HG02884 (cell line): Measurements from ENCODE around the gene COL6A1.

Experiments used
- ATAC-seq: cut with Tn5 transposase; IDR thresholded peaks from one replicate; pipeline ENCODE4 v1.9.1; 2021; ENCODE audit warnings: mild to moderate bottlenecking, moderate library complexity; ENCODE audit not compliant: unreplicated experiment

The COL6A1 gene

DNA sequence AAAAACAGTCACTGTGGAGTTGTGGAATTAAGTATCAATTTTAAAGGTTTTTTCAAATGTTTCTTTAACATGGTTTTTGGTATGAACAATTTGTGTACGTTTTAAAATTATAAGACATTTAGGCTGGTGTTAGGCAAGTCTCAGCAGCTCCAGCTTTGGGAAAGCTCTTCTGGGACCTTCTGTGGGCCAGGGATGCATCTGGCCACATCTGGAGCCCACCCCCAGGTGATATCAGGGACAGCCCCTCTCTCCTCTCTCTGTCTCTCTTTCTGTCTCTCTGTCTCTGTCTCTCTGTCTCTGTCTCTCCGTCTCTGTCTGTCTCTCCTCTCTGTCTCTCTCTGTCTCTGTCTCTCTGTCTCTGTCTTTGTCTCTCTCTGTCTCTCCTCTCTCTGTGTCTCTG lies 1.3 kb upstream of the COL6A1 start:
- ATAC-seq: no peak

DNA sequence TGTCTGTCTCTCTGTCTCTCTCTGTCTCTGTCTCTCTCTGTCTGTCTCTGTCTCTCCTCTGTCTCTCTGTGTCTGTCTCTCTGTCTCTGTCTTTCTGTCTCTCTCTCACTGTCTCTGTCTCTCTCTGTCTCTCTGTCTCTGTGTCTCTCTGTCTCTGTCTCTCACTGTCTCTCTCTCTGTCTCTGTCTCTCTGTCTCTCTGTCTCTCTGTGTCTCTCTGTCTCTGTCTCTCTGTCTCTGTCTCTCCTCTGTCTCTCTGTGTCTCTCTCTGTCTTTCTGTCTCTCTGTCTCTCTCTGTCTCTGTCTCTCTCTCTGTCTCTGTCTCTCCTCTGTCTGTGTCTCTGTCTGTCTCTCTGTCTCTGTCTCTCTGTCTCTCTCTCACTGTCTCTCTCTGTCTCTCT lies 873 bp upstream of the COL6A1 start:
- ATAC-seq: no peak

GRCh38 chr21:45982092-45982757 lies 655 bp downstream of the COL6A1 start:
- no peak for ATAC-seq

DNA sequence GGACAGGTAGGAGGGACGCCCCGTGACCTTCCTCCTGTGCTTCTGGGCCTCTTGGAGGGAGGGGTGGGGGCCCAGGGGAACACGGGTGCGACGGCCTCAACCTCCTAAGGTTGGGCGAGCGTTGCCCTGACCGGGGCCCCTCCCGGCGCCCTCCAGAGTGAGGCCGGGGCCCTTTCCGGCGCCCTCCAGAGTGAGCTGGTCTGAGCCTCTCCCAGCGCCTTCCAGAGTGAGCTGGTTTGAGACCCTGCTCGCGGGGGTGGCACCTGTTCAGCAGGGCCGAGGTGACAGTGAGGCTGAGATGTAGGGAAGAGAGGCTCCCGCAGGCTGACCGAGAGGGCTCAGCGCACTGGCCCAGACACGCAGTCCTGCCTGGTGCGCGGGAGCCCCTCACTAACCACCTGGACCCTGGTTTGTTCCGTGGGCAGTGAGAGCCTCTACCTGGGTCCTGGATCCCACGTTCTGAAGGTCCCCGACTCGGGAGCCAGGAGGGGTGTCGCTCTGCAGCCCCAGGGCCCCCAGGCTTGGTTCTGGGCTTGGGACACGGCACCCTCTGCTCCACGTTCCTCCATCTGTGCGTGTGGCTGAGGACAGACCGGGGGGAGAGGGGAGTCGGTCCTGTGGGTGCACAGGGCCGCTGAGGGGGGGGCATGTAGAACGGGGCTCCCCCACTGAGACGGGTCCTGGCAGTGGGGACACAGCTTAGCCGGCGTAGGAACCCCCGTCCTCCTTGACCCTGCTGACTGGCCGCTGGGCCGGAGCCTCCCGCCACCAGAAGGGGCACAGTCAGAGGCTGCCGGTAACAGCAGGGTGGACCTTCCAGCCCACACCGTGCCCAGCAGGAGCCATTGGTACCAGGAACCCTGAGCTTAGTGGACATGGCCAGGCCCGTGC lies 1.4 kb downstream of the COL6A1 start:
- ATAC-seq: no peak

DNA sequence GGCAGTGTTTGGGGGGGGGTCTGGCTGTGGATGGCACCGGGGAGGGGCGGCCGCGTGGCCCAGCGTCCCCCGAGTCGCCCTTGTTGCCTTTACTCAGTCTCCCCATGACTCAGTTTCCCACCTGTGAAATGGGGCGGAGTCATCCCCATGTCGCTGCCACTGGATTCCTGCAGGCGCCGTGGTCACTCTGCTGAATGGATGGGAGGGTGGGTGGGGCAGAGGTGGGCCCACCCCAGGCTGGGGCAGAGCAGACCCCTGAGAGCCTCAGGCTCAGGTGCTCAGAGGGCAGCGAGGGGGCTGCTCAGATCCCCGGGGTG lies 2.0 kb downstream of the COL6A1 start:
- ATAC-seq: no peak

GRCh38 chr21:45983981-45984551 lies 2.5 kb downstream of the COL6A1 start:
- ATAC-seq: no peak

DNA sequence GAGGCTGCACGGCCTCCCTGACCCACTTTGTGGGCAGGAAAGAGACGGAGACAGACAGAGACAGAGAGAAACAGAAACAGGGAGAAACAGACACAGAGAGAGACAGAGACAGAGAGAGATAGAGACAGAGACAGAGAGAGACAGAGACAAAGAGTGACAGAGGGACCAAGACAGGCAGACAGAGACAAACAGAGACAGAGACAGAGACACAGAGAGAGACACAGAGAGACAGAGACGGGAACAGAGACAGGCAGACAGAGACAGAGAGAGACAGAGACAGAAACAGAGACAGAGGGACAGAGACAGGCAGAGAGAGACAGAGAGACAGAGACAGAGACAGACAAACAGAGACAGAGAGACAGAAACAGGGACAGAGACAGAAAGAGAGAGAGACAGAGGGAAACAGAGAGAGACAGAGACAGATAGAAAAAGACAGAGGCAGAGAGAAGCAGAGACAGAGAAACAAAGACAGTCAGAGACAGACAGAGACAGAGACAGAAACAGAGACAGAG lies 3.1 kb downstream of the COL6A1 start:
- no peak for ATAC-seq

DNA sequence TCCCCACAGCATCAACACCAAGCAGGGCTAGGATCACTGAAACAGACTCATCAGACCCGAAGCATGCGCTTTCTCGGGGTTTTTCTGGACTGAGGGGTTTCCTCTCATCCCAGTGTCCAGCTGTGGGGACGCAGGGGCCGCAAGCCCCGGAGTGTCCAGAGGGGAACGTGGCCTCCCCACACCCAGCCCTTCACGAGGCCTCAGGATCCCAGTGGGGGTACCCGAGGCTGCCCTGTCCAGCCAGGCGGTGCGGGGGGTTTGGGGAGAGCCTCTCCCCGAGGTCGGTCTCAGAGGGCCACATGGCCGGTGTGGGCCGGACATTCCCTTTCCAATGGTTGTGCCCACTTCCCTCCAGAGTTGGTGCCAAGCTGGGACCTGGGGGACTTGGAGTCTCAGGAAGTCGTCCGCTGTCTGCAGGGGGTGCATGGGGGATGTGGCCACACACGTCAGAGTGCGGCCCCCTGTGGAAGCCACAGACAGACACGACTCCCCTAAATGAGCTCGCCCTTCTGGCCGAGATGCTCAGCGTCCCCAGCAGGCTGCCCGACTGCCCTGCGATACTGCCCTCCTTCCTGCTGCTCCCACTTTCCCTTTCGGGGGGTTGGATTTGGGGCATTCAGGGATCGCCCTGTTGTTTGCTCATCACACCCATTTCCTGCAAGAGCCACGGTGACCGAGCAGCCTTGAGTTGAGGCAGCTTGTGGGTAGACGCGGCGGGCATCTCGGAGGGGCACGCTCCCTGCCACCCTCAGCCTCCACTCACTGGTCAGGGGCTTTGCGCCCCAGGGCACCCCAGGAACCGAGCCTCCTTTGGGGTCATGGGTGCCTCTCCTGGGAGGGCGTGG lies 4.1 kb downstream of the COL6A1 start:
- no peak for ATAC-seq

- no peak for ATAC-seq
These were observed 4.9 kb downstream of the COL6A1 start for GRCh38 chr21:45986316-45987051.

GRCh38 chr21:45987121-45987711 lies 5.6 kb downstream of the COL6A1 start:
- no peak for ATAC-seq

GRCh38 chr21:45988366-45989347 lies 7.1 kb downstream of the COL6A1 start:
- ATAC-seq: no peak

- ATAC-seq: no peak
These were observed 7.9 kb downstream of the COL6A1 start for GRCh38 chr21:45989355-45990048.

DNA sequence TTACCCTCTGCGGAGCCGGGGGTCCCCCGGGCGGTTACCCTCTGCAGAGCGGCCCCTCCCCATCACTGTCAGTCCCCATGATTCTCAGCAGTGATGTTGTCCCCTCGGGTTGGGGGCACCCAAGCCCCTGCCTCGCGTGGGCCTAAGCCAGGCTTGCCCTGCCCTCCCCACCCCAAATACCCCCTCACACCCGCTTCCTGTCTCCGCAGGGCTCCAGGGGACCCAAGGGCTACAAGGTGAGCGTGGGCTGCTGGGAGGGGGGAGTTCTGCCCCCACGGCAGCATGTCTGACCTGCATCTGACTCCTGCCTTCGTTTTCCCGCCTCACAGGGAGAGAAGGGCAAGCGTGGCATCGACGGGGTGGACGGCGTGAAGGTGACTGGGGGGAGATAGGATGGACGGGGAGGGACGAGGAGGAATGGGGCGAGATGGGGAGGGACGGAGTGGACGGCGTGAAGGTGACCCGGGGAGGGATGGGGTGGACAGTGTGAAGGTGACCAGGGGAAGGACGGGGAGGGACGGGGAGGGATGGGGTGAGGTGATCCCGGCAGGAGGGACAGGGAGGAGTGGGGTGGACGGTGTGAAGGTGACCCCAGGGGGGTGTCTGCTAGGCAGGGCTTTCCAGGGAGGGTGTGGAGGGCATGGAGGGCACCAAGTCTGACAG lies 8.6 kb downstream of the COL6A1 start:
- no peak for ATAC-seq

GRCh38 chr21:45990741-45991605 lies 9.4 kb downstream of the COL6A1 start:
- ATAC-seq: no peak

DNA sequence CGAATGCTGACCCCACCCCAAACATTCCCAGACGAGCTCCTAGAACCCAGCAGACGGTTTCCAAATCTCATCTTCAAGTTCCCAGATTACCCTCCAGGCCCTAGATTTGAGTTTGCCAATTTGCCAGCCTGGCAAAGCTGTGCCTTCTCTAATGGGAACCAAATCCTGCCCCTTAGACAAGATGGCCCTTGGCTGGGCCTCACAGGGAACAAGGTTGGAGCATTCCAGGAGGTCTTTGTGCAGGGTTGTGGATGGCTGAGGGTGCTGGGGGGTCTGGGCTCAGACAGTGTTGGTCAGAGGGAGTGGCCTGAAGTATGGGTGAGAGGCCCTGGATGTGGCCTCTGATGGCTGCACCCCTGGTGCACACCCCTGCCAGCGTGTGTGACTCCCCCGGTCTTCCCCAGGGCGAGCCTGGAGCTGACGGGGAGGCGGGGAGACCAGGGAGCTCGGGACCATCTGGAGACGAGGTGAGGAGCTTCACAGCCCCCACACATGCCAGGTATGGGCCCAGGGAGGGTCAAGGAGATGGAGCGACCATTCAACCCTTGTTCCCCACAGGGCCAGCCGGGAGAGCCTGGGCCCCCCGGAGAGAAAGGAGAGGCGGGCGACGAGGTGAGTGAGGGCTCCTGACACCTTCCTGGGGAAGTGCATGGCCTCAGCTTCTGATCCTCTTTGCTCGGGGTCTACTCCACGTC lies 10.2 kb downstream of the COL6A1 start:
- no peak for ATAC-seq
